NCI-H146 treated with DMSO at 0.1 percent for 48 hours (cell line): ENCODE data around the gene CTRB2.

ENCODE experiments used
- DNase-seq: peaks from one replicate; lab custom pipeline; 2025; ENCODE audit not compliant: unreplicated experiment; lab: John Stamatoyannopoulos, UW

CTRB2 gene

DNA sequence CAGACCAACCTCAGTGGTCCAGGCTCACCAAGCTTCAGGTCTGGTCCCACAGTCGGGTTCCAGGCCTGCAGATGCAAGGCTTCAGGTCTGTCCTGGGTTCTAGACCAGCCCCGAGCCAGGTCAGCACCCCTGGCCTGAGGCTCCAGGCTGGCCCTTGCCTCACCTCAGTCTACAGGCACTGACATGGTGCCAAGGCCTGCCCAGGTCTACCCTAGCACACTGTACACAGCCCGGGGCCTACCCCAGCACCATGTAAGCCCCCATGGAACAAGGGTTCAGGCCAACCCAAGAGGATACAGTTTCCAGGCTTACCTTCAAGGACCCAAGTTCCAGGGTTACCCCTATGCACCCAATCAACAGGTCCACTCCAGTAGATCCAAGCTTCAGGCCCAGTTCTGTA is 31.9 kb downstream of the CTRB2 start:
- DNase-seq, result no peak

DNA sequence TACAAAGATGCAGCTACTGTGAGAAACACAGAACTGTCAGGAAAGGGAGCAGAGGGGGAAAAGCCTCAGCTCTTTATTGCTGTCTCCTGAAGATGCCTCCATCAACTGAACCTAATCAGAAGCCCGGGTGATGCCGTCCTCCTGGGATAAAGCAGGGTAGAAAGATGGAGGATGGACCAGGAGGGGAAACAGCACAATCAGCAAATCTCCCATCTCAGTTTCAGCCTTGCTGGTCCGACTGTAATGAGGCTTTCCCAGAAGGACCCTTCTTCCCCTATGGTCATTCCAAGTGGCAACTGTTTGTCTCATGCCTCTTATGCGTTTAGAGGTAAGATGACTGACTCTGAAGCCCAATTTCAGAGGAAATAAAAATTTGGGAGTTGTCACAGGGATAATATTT is 34.4 kb downstream of the CTRB2 start:
- no peak for DNase-seq

DNA sequence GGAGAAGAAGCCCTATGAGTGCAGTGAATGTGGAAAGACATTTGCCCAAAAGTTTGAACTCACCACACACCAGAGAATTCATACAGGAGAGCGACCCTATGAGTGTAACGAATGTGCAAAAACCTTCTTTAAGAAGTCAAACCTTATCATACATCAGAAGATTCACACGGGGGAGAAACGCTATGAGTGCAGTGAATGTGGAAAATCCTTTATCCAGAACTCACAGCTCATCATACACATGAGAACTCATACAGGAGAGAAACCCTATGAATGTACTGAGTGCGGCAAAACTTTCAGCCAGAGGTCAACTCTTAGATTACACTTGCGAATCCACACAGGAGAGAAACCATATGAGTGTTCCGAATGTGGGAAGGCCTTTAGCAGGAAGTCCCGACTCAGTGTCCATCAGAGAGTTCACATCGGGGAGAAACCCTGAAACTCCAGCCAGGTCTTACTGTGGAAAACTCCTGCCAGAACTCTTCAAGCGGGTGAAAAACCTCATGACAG is 37.0 kb downstream of the CTRB2 start:
- no peak for DNase-seq

DNA sequence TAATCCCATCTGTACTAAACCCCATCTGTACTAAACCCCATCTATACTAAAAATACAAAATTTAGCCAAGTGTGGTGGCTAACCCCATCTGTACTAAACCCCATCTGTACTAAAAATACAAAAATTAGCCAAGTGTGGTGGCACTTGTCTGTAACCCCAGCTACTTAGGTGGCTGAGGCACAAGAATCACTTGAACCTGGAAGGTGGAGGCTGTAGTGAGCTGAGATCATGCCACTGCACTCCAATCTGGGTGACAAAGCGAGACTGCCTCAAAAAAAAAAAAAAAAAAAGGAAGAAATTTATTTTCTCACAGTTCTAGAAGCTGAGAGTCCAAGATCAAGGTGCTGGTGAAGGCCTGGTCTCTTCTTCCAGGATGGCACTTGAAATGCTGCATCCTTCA is 46.6 kb downstream of the CTRB2 start:
- no peak for DNase-seq
